Stimulated activated CD4-positive, alpha-beta T cell treated with anti-CD3 and anti-CD28 coated beads, Interleukin-15, amount 100 ng/mL, for 1 hour (primary cell): Measurements from ENCODE around the gene HYAL3.
"Not testable (repeated sequence)": the region's sequence is repeated elsewhere in the genome, so short reads cannot be mapped to it uniquely, and the experiment has no call there.

Source experiments
- DNase-seq, 2 donors: peaks; one replicate each; pipeline ENCODE4 v3.0.0-alpha.2; 2020; ENCODE audit warnings: low read depth in 1 of 2, low spot score in 1 of 2

Gene HYAL3

GRCh38 chr3:50292159-50293078 lies 6.8 kb downstream of the HYAL3 start, which contains the start of gene IFRD2:
TSS of gene IFRD2 (minus strand) at chr3:50292429. CDS start at chr3:50292274, 155 bp downstream.
- peak; percentile 89 to 92 for DNase-seq

DNA sequence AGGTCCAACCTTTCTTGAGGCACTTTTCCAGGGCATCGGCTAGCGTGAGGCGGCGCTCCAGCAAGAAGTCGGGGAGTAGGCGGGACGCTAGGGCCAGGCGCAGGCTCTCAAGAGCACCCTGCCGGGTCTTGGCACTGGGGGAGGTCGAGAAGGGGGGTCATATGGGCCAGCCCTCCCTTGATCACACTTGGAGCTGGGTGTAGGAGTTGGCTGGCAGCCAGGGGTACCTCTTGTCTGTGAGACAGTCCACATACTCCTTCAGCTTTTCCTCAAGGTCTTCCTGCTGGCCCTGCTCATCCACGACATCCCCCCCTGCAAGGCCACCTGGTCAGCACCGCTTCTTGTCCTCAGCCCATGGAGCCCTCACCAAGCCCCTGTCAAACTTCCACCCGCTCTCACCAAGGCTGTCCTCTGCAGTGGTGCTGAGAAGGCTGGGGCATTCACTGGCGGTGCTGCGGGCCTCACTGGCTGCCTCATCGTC lies 9.0 kb downstream of the HYAL3 start:
- DNase-seq, result no peak

DNA sequence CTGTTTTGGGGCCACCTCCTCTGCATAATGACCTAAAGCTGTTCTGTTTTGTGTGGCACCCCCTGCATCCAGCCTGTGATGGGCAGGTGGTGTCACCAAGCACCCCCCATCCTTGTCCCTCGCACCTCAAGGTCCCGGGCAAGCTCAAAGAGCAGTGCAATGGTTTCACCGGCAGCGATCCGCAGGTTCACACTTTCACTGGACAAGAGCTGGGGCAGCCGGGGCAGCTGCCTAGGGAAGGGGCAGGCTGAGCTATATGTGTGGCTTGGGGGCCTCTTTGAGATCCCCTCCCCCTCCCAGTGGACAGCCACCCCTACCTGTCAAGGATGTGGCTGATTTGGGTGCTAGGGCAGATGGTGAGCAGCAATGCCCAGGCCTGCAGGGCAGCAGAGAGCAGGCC lies 10.1 kb downstream of the HYAL3 start:
- DNase-seq, result no peak

- DNase-seq, result no peak
Observed at GRCh38 chr3:50288387-50289007, 10.7 kb downstream of the HYAL3 start.

- no peak for DNase-seq
Observed at GRCh38 chr3:50287262-50287661, 11.9 kb downstream of the HYAL3 start.

GRCh38 chr3:50286322-50287227 lies 12.6 kb downstream of the HYAL3 start:
- no peak for DNase-seq

GRCh38 chr3:50284121-50284520 lies 15.1 kb downstream of the HYAL3 start:
- DNase-seq, result not testable (repeated sequence)

- DNase-seq, result no peak
Observed at GRCh38 chr3:50279255-50280016, 19.8 kb downstream of the HYAL3 start.

DNA sequence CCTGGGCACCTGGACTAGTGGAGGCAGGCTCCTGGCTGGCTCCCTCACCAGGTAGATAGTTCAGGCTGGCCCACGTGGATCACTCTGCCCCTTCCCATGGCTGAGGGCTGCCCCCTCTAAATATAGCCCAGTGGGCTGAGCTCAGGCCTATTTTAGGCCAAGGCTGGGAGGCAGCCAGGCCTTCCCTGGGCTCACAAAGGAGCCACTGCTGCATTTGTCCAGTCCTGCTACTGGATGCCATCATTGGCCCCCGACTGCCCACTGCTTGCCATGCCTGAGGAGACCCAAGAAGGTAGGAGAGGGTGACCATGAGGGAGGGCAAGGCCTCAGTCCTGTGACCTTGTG lies 20.4 kb downstream of the HYAL3 start, which contains the start of gene LSMEM2:
Gene LSMEM2, plus strand, starts transcription at position 208 of the 345 bp plus-strand sequence. Its CDS starts 27 bp downstream, at position 235.
- DNase-seq, result no peak

DNA sequence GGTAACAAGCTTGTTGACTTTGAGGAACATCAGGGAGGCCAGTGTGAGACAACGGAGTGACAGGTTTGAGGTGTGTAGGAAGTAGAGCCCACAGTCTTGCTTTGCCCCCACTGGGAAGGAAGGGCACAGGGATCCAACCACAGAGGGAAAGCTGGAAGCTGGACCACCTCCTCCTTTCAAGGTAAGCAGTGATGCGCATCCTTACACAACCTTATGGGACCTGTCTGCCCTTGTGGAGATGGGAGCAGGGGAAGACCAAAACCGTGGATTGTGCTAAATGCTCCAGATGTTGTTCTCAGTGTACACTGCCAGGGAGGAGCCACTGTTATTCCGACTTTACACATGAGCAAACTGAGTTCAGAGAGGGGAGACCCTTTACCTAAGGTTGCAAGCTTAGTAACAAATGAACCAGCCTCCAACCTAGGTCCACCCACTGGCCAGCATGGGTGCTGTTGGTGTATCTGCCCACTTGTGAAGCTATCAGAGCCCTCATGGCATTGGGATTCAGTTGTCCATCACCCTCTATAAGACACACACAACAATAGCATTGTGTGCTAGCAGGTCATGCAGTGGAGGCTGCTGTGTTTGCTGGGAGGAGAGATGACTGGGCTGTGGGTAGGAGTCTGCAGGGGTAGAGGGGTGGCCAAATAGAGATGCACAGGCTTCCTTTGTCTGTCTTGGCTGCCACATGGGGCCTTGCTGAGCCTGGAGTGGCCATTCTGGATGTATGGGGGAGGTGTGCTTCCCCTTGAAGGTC lies 20.9 kb downstream of the HYAL3 start:
- DNase-seq, result no peak

- no peak for DNase-seq
Observed at GRCh38 chr3:50276762-50277101, 22.5 kb downstream of the HYAL3 start.

DNA sequence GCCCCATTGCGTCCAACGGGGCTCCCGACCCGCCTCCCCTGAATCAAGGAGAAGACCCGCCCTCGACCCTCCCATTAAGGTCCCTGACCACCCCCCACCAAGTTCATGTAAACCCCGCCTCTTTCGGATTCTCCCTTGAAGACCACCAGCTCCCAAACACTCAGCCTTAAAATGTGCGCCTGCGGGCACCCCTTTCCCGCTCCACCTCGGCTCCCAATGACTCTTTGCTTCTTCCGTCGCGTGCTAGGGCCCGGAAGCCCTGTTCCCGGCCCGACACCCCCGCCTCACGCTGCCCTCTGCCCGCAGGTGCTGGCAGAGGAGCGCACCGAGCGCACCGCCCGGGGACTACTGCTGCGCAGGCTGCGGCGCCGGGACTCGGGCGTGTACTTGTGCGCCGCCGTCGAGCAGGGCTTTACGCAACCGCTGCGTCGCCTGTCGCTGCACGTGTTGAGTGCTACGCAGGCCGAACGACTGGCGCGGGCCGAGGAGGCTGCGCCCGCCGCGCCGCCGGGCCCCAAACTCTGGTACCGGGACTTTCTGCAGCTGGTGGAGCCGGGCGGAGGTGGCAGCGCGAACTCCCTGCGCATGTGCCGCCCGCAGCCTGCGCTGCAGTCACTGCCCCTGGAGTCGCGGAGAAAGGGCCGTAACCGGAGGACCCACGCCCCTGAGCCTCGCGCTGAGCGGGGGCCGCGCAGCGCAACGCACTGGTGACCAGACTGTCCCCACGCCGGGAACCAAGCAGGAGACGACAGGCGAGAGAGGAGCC lies 23.0 kb downstream of the HYAL3 start:
- DNase-seq, result no peak

DNA sequence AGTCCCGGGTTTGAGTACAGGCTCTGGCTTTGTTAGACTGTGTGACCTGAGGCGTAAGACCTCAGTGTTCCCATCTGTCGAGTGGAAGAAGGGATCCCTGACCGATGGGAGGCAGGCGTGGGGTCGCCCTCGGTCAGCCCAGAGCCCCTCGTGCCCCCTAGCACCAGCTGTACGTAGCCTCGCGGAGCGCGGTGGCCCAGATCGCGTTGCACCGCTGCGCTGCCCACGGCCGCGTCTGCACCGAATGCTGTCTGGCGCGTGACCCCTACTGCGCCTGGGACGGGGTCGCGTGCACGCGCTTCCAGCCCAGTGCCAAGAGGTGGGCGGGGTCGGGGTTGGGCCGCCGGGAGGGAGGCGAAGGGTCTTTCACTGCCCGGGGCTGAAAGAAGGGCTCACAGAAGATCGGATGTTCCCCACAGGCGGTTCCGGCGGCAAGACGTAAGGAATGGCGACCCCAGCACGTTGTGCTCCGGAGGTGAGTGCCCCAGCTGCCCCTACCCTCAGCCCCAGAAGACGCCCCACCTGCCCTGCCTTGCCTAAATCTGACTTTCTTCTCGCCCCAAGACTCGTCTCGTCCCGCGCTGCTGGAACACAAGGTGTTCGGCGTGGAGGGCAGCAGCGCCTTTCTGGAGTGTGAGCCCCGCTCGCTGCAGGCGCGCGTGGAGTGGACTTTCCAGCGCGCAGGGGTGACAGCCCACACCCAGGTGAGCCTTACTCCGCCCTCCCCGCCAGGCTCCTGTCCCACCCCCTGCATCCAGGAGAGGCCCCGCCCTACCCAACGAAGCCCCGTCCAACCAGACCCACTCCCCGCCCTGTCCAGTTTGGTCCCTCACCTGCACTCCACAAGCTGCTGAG lies 23.8 kb downstream of the HYAL3 start:
- DNase-seq, result no peak

- peak; percentile 54 to 55 for DNase-seq
Observed at GRCh38 chr3:50274371-50275104, 24.7 kb downstream of the HYAL3 start.

DNA sequence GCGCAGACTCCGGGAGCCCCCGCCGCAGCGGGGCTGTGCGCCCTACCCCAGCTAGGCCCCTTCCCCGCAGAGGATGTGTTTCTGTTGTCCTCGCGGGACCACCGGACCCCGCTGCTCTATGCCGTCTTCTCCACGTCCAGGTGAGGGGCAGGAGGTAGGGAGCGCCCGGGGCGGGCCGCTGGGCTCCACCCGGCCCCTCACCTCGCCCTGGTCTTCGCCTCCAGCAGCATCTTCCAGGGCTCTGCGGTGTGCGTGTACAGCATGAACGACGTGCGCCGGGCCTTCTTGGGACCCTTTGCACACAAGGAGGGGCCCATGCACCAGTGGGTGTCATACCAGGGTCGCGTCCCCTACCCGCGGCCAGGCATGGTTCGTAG lies 25.5 kb downstream of the HYAL3 start:
- DNase-seq, result no peak

GRCh38 chr3:50272911-50273688 lies 26.1 kb downstream of the HYAL3 start:
- DNase-seq, result peak; percentile 68 to 87

- not testable (repeated sequence) for DNase-seq
Observed at GRCh38 chr3:50272538-50272910, 26.7 kb downstream of the HYAL3 start.
